Choroid plexus epithelial cell (primary cell): ENCODE results near the gene JCAD.

Experiments used
- DNase-seq: peaks from one replicate; pipeline ENCODE4 v3.0.0-alpha.2; 2010; ENCODE audit warnings: low read depth
- H3K4me3 ChIP-seq: 2 replicates; pipeline ENCODE4 v1.5.1; 2011; ENCODE audit warnings: low read depth, mild to moderate bottlenecking, control low read depth, low read length, moderate library complexity
- TF ChIP-seq, protein P1 (sequence below): conservative IDR thresholded peaks from 2 replicates; pipeline ENCODE4 v1.5.1; 2011; ENCODE audit warnings: low read depth, mild to moderate bottlenecking, control low read depth, inconsistent platforms, low read length, moderate library complexity

The JCAD gene

DNA sequence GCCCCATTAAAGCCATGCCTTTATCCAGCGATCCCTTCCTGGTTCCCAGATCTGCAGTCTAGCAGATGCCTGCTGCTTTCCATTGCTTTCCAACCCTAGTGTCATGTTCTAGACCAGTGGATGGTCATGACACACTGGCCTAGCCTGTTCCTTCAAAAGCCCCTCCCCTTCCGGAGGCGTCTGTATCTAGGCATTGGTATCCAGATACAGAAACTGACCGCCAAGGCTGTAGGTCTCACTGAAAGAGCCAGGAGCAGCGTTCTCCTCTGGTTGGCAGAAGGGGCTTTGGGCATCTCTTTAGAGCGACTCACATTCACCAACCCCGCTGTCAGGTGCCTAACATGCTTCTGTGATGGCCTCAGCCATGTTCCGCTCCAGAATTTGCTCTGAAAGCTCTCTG, 22.6 kb downstream of the JCAD start:
- TF ChIP-seq, protein P1, sequence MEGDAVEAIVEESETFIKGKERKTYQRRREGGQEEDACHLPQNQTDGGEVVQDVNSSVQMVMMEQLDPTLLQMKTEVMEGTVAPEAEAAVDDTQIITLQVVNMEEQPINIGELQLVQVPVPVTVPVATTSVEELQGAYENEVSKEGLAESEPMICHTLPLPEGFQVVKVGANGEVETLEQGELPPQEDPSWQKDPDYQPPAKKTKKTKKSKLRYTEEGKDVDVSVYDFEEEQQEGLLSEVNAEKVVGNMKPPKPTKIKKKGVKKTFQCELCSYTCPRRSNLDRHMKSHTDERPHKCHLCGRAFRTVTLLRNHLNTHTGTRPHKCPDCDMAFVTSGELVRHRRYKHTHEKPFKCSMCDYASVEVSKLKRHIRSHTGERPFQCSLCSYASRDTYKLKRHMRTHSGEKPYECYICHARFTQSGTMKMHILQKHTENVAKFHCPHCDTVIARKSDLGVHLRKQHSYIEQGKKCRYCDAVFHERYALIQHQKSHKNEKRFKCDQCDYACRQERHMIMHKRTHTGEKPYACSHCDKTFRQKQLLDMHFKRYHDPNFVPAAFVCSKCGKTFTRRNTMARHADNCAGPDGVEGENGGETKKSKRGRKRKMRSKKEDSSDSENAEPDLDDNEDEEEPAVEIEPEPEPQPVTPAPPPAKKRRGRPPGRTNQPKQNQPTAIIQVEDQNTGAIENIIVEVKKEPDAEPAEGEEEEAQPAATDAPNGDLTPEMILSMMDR: no peak
- no peak for DNase-seq
- no peak overlapping the region for H3K4me3 ChIP-seq

DNA sequence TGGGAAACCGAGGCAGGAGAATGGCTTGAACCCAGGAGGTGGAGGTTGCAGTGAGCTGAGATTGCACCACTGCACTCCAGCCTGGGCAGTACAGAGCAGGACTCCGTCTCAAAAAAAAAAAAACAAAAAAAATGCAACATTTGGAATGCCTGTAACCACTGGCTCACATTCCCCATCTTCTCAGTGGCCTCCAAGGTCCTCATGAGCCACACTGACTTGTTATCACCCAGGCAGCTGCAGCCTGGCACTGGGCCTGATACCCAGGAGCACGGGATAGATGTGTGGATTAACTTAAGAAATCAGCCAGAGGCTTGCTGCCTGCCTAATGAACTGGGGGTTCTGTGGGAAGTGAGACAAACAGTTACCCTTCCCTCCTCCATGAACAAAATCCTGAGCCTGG, 23.0 kb downstream of the JCAD start:
- no peak for DNase-seq
- no peak overlapping the region for H3K4me3 ChIP-seq
- TF ChIP-seq, protein P1: no peak

DNA sequence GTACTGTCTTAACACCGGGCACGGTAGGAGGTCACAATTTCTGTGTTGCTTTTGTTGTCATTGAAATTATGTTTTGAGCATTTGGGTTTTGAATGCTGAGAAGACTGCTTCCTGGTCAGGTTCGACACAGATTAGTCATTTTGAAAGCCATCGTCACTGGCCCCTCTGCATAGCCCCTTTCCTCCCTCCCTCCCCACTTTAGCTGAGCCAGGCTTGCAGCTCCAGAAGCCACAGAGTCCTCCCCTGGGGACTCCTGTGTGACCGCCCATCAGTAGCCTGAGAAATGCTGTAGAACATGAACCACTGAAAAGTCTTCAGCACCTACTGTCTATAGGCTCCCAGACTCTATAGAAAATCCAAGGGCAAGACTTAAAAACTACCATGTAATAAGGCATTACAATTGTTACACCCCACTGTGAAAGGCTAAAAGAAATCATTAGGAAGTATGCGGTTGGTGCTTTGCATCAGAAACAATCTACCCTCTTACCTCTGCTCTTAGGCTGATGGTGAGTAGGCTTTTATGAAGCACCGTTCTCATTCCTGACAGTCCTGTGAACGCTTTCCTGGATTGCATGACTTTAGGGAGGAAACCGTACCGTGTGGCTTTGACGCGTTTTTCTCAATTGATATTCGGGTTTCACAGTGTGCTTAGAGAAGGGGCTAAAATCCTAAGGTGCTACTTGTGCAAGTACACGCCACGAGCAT, 24.8 kb downstream of the JCAD start:
- TF ChIP-seq, protein P1: no peak
- no peak for DNase-seq
- no peak overlapping the region for H3K4me3 ChIP-seq

DNA sequence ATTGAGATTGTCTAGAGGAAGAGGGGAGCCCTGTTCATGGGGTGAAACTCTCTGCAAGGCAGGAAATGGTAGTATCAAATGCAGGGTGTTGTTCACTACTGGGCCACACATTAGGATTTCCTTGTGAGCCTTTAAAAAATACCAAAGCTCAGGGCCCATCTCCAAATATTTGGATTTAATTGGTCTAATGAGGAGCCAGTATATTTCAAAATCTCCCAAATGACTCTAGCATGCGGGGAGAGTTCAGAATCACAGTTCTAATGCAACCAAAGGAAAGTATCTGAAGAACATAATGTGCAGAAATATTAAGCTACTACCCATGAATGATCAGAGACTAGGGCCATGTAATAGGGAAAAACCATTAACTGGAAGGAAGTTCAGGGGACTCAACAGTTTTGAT, 27.3 kb downstream of the JCAD start:
- TF ChIP-seq, protein P1: no peak
- DNase-seq: no peak
- H3K4me3 ChIP-seq: no peak overlapping the region

DNA sequence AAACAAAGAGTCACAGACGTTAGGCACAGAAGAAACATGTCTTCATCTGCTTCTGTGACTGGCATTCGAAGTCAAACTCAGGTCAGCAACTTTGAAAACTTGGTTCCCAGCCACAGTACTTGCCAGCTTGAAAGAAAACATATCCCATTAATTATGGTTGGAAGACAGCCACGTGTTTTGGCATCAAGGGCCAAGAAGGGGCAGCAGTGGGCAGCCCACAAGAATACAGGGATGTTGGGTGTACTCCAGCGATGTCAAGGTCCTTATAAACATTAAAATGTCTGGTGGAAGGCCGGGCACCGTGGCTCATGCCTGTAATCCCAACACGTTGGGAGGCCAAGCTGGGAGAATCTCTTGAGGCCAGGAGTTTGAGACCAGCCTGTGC, 29.5 kb downstream of the JCAD start:
- TF ChIP-seq, protein P1: no peak
- no peak for DNase-seq
- no peak overlapping the region for H3K4me3 ChIP-seq

DNA sequence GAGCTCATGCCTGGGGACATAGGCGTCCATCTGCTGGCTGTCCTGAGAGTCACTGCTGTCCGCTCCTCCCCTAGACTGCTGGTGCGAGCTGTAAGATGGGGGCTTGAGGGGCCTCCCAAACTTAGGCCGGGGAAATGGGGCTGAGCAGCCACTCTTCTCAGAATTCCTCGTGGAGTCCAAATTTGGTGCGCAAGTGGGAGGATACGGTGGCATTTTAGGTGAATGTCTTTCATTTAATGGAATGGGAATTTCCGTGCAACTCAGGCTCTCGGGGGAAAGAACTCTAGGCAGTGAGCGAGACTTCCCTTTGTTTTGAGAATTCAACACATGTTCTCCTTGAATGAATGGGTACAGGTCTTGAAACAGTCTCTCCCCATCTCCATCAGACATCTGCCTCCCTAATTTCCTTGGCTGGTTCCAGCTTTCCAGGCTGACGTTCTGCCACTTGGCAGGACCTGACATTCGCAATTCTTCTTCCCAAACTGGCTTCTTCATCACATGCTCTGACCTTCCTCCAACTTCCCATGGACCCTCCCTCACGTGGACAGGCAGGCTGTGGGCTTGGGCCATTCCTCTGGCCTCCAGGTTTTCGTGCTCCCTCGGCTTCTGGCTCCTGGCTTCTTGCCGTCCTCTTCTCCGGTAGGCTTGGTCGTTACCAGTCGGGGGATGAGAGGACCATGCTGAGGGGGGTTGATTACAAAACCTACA, 30.1 kb downstream of the JCAD start:
- H3K4me3 ChIP-seq: no peak overlapping the region
- no peak for DNase-seq
- TF ChIP-seq, protein P1: no peak

DNA sequence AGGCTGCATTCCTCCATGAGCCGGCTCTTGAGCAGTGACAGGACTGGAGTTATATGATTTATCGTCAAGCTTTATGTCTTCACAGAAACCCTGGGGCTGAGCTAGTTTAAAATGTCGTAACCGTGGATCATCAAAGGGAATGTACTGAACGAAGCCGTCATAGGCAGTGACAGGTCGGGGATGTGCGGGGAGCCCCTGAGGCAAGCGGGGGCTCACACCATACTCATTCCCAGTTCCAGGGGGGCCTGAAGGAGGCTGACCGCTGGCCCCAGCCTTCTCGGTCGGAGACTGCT, 30.7 kb downstream of the JCAD start:
- TF ChIP-seq, protein P1: no peak
- DNase-seq: no peak
- no peak overlapping the region for H3K4me3 ChIP-seq
